Large intestine (tissue), 3 donors: ENCODE results near the gene CDK9. TPM values are rescaled to one million over a fixed set of nuclear protein-coding genes. Genes with fewer than 3 reads are reported as not detected.
A peak's percentile ranks its signal among the peaks of the same experiment; 100 is the strongest.

Source experiments
- DNase-seq, 2 donors: peaks; one replicate each; pipeline versions ENCODE4 v3.0.0 to v3.0.0-alpha.2; 2013
- H3K27ac ChIP-seq: one replicate; pipeline ENCODE4 v1.5.1; 2013; ENCODE audit warnings: low read length
- H3K27me3 ChIP-seq: 2 replicates; pipeline ENCODE4 v1.6.1; 2013; ENCODE audit warnings: low read length; ENCODE audit not compliant: control insufficient read depth, insufficient read depth
- H3K36me3 ChIP-seq: 2 replicates; pipeline ENCODE4 v1.6.1; 2013; ENCODE audit warnings: low read length; ENCODE audit not compliant: control insufficient read depth, insufficient read depth
- H3K4me1 ChIP-seq: one replicate; pipeline ENCODE4 v1.6.1; 2013; ENCODE audit warnings: low read length; ENCODE audit not compliant: control insufficient read depth, insufficient read depth
- H3K4me3 ChIP-seq: one replicate; pipeline ENCODE4 v1.5.1; 2013; ENCODE audit warnings: low read length
- H3K9me3 ChIP-seq: one replicate; pipeline ENCODE4 v1.6.1; 2013; ENCODE audit warnings: mild to moderate bottlenecking, low read depth, low read length, moderate library complexity; ENCODE audit not compliant: control insufficient read depth
- WGBS: methylation state at CpG from one replicate; pipeline ENCODE4 v1.1.5; 2013; ENCODE audit warnings: low lambda C conversion rate; ENCODE audit not compliant: insufficient coverage; 5-methylcytosine and 5-hydroxymethylcytosine counted together
- polyA plus RNA-seq: library from polyadenylated mRNA; unstranded; fragments of 120-200 nt; gene quantifications from one replicate; pipeline ENCODE4 v1.2.1, GENCODE V29; 2013

CDK9 gene
- polyA plus RNA-seq, 1 donor = 57.4 TPM

DNA sequence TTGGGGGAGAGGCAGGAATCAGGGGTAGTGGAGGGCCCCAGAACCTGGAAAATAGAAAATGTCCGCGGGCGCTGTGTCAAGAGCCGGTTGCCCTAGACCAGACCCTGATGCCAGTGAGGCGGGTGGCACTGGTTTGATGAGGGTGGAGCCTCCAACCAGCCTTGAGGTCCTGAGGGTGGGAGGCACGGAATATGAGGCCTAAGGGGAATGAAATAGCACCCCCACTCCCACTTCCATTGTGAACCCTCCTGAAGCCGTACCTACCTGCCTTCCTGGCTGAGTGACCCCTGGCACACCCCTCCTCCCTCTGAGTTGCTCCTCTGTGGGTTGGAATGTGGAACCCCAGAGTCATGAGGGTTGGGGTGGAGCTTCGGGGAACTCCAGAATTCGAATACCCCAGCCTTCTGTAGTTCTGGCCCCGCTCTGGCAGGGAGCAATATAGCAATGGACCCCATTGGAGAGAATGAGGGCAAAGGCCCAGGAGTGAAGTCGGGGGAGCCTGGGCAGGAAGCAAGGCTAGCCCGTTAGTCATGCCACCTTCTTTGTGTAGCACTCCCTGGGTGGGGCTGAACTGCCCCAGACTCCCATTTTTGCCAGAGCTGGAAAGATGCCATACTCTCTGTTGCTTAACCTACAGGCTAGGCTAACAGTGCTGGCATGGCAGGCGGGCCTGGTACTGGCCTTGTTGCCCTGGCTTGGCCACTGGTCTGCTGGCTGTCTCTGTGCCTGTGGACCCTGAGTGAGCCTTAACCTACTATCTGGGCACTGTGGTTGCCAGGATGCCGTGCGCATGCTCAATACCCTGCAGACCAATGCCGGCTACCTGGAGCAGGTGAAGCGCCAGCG lies 17.9 kb downstream of the CDK9 start:
- DNase-seq = peak in 1 of 2 donors; percentile 59
- Histone ChIP-seq H3K27me3 (no peaks in the 10 kb centered on the region), H3K4me1 (peaks cover 16% of the 10 kb centered on the region), H3K27ac (peak overlapping the region; percentile 71), H3K36me3 (peaks cover 29% of the 10 kb centered on the region), H3K4me3 (peak overlapping the region; percentile 65), H3K9me3 (no peaks in the 10 kb centered on the region)
- WGBS = no CpG with 5 or more reads among the region's 18 CpGs

GRCh38 chr9:127805620-127806019 lies 19.8 kb downstream of the CDK9 start:
- WGBS = 85% methylated on average over 4 of the region's 8 CpGs
- Histone ChIP-seq H3K27me3 (no peaks in the 10 kb centered on the region), H3K36me3 (peaks cover 31% of the 10 kb centered on the region), H3K4me3 (no peak overlapping the region), H3K4me1 (peaks cover 27% of the 10 kb centered on the region), H3K27ac (no peak overlapping the region), H3K9me3 (no peaks in the 10 kb centered on the region)
- no peak for DNase-seq

- no CpG with 5 or more reads among the region's 14 CpGs for WGBS
- no peaks in the 10 kb centered on the region for H3K9me3 ChIP-seq
- H3K4me3 ChIP-seq = no peak overlapping the region
- H3K36me3 ChIP-seq = peaks cover 34% of the 10 kb centered on the region
- H3K27me3 ChIP-seq = no peaks in the 10 kb centered on the region
- H3K4me1 ChIP-seq = peaks cover 27% of the 10 kb centered on the region
- no peak for DNase-seq
- no peak overlapping the region for H3K27ac ChIP-seq
Observed at GRCh38 chr9:127806871-127807270, 21.0 kb downstream of the CDK9 start.

- H3K36me3 ChIP-seq = peaks cover 43% of the 10 kb centered on the region
- WGBS = no CpG with 5 or more reads among the region's 17 CpGs
- H3K27ac ChIP-seq = no peak overlapping the region
- DNase-seq = no peak
- no peaks in the 10 kb centered on the region for H3K9me3 ChIP-seq
- H3K4me1 ChIP-seq = peaks cover 20% of the 10 kb centered on the region
- H3K4me3 ChIP-seq = no peak overlapping the region
- no peaks in the 10 kb centered on the region for H3K27me3 ChIP-seq
Observed at GRCh38 chr9:127808347-127809001, 22.6 kb downstream of the CDK9 start.

- DNase-seq = no peak
- Histone ChIP-seq H3K4me3 (no peak overlapping the region), H3K27ac (no peak overlapping the region), H3K9me3 (no peaks in the 10 kb centered on the region), H3K4me1 (peaks cover 14% of the 10 kb centered on the region), H3K36me3 (peaks cover 49% of the 10 kb centered on the region), H3K27me3 (no peaks in the 10 kb centered on the region)
- WGBS = no CpG with 5 or more reads among the region's 9 CpGs
Observed at GRCh38 chr9:127809002-127809539, 23.2 kb downstream of the CDK9 start.

GRCh38 chr9:127809540-127810377 lies 23.9 kb downstream of the CDK9 start:
- Histone ChIP-seq H3K36me3 (peaks cover 49% of the 10 kb centered on the region), H3K4me1 (peaks cover 11% of the 10 kb centered on the region), H3K27ac (peak overlapping the region; percentile 7), H3K9me3 (no peaks in the 10 kb centered on the region), H3K4me3 (no peak overlapping the region), H3K27me3 (no peaks in the 10 kb centered on the region)
- peak in 1 of 2 donors; percentile 61 for DNase-seq
- WGBS = no CpG with 5 or more reads among the region's 57 CpGs

DNA sequence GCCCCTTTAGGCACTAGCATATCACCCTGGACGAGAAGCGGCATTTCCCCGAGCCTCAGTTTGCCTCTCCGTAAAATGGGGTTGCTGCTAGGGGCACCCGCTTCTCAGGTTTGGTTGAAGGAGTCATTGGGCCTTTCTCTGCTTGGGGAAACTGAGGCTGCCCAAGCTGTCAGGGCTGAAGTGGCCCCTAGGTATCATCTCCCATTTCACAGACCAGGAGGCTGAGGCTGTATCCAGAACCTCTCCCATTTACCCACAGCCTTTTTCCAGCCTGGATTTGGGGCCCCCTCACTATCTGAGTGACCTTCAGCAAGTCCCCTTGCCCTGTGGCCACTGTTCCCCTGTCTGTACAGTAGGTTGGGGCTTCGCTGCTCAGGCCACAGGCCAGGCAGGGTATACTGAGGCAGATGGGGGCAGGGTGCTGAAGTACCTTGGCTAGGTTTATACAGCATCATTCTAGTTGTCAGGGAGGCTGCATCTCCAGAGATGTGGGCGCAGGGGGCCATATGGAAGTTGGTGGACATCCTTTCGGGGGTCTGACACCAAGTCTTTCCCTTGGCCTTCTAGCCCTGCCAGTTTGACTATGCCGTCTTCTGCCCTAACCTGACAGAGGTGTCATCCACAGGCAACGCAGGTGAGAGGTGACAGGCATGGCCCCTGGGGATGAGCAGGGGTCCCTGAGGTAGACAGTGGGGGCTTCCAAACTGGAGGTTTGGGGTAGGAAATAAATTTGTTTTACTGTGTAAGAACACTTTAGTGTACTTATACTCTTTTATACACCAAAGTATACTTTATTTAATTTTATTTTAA lies 24.7 kb downstream of the CDK9 start:
- no peak for DNase-seq
- Histone ChIP-seq H3K36me3 (peaks cover 54% of the 10 kb centered on the region), H3K4me1 (peaks cover 11% of the 10 kb centered on the region), H3K27me3 (no peaks in the 10 kb centered on the region), H3K4me3 (no peak overlapping the region), H3K27ac (no peak overlapping the region), H3K9me3 (no peaks in the 10 kb centered on the region)
- no CpG with 5 or more reads among the region's 10 CpGs for WGBS

- Histone ChIP-seq H3K9me3 (no peaks in the 10 kb centered on the region), H3K27ac (no peak overlapping the region), H3K27me3 (no peaks in the 10 kb centered on the region), H3K4me3 (no peak overlapping the region), H3K4me1 (peaks cover 11% of the 10 kb centered on the region), H3K36me3 (peaks cover 58% of the 10 kb centered on the region)
- DNase-seq = no peak
- no CpG with 5 or more reads among the region's 6 CpGs for WGBS
Observed at GRCh38 chr9:127812011-127812410, 26.2 kb downstream of the CDK9 start.

DNA sequence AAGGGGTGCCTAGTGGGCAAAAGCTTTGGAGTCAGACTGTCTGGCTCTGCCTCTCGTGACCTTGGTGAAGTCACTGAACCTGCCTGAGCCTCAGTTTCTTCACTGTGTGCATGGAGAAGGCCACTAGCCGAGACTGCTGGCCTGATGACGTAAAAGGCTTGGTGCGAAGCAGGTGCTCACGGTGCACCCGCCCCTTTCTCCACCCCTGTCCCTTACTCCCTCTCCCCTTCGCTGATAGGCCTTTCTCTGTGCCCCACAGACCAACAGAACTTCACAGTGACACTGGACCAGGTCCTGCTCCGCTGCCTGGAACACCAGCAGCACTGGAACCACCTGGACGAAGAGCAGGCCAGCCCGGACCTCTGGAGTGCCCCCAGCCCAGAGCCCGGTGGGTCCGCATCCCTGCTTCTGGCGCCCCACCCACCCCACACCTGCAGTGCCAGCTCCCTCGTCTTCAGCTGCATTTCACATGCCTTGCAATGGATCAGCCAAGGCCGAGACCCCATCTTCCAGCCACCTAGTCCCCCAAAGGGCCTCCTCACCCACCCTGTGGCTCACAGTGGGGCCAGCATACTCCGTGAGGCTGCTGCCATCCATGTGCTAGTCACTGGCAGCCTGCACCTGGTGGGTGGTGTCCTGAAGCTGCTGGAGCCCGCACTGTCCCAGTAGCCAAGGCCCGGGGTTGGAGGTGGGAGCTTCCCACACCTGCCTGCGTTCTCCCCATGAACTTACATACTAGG lies 27.3 kb downstream of the CDK9 start:
- Histone ChIP-seq H3K4me1 (peaks cover 11% of the 10 kb centered on the region), H3K4me3 (no peak overlapping the region), H3K27ac (no peak overlapping the region), H3K9me3 (no peaks in the 10 kb centered on the region), H3K27me3 (no peaks in the 10 kb centered on the region), H3K36me3 (peaks cover 54% of the 10 kb centered on the region)
- WGBS = 89% methylated on average over 3 of the region's 19 CpGs
- no peak for DNase-seq
